ENCODE measurements around the gene NOS1AP. TPM values are rescaled to one million over a fixed set of nuclear protein-coding genes. Genes with fewer than 3 reads are reported as not detected.
A peak's percentile ranks its signal among the peaks of the same experiment; 100 is the strongest.

NOS1AP gene
- total RNA-seq, 1 experiment from 2014 or later: 2.6 TPM

GRCh38 chr1:162068301-162068700 is 1.2 kb upstream of the NOS1AP start:
- intact Hi-C loops (cut with micrococcal nuclease): no loop called here
- POLR2A ChIA-PET (ENCODE audit: unreplicated experiment): no interaction called here
- no peak overlapping the region for H2AFZ ChIP-seq (ENCODE audit: low read length)
- no peaks in the 10 kb centered on the region for H4K20me1 ChIP-seq (ENCODE audit: low read length)
- H3K4me1 ChIP-seq (ENCODE audit: insufficient read depth, low read length): peaks cover 19% of the 10 kb centered on the region
- H3K27me3 ChIP-seq (ENCODE audit: low read length): no peaks in the 10 kb centered on the region
- no peaks in the 10 kb centered on the region for H3K9me3 ChIP-seq (ENCODE audit: low read length)
- H3K36me3 ChIP-seq (ENCODE audit: low read depth, low read length): no peaks in the 10 kb centered on the region
- no peak for ATAC-seq
- no peaks in the 10 kb centered on the region for H3K9me2 ChIP-seq (replicated peaks; ENCODE audit: low read length)
- H3K27ac ChIP-seq (ENCODE audit: low read length): no peak overlapping the region
- no peak overlapping the region for H3K4me3 ChIP-seq (ENCODE audit: low read length)
- H3K4me2 ChIP-seq (ENCODE audit: low read length): no peak overlapping the region
- H3K79me2 ChIP-seq (ENCODE audit: low read length): peaks cover 9% of the 10 kb centered on the region
- H3F3A ChIP-seq (ENCODE audit: low read length, unreplicated experiment): no peaks in the 10 kb centered on the region
- CTCF ChIA-PET: no interaction called here
- DNase-seq: no peak
- H3K9ac ChIP-seq (ENCODE audit: low read length): no peak overlapping the region
- TF ChIP-seq EZH2 (IDR thresholded peaks at IDR 0.05; ENCODE audit: low read length, unreplicated experiment): no peak
- no peak for TF ChIP-seq CTCF (conservative IDR thresholded peaks at IDR 0.05; ENCODE audit: low read depth, low read length)
- no peak for TF ChIP-seq EZH2phosphoT487 (IDR thresholded peaks at IDR 0.05; ENCODE audit: borderline replicate concordance, low read length)
- no TSS peak for BruUV-seq (replicated peaks)

- POLR2A ChIA-PET (ENCODE audit: unreplicated experiment): interaction anchor here (0.6 kb wide), 1 partner anchor 14 kb away, joined by 8 read pairs; no protein-coding TSS in a partner anchor
- intact Hi-C loops (cut with micrococcal nuclease): loop anchor here (2.0 kb wide), 2 partner anchors 67 to 109 kb away; no protein-coding TSS in a partner anchor
- H3K4me3 ChIP-seq (ENCODE audit: low read length): peak overlapping the region; percentile 86
- H4K20me1 ChIP-seq (ENCODE audit: low read length): no peaks in the 10 kb centered on the region
- peaks cover 8% of the 10 kb centered on the region; the same call in 1 of the 2 replicates for H3K36me3 ChIP-seq (ENCODE audit: low read depth, low read length)
- H3K27me3 ChIP-seq (ENCODE audit: low read length): no peaks in the 10 kb centered on the region
- no peak for TF ChIP-seq EZH2 (IDR thresholded peaks at IDR 0.05; ENCODE audit: low read length, unreplicated experiment)
- no peak for TF ChIP-seq CTCF (conservative IDR thresholded peaks at IDR 0.05; ENCODE audit: low read depth, low read length)
- no peak for TF ChIP-seq EZH2phosphoT487 (IDR thresholded peaks at IDR 0.05; ENCODE audit: borderline replicate concordance, low read length)
- H3K79me2 ChIP-seq (ENCODE audit: low read length): peaks cover 9% of the 10 kb centered on the region
- CTCF ChIA-PET: no interaction called here
- peak overlapping the region; percentile 98 for H2AFZ ChIP-seq (ENCODE audit: low read length)
- ATAC-seq (peak; percentile 35), DNase-seq (peak; percentile 58)
- H3K4me1 ChIP-seq (ENCODE audit: insufficient read depth, low read length): peaks cover 20% of the 10 kb centered on the region
- H3K9me2 ChIP-seq (replicated peaks; ENCODE audit: low read length): no peaks in the 10 kb centered on the region
- peak overlapping the region; percentile 98 for H3K4me2 ChIP-seq (ENCODE audit: low read length)
- H3K9me3 ChIP-seq (ENCODE audit: low read length): no peaks in the 10 kb centered on the region
- peak overlapping the region; percentile 46; the same call in 1 of the 2 replicates for H3K9ac ChIP-seq (ENCODE audit: low read length)
- H3K27ac ChIP-seq (ENCODE audit: low read length): no peak overlapping the region
- no peaks in the 10 kb centered on the region for H3F3A ChIP-seq (ENCODE audit: low read length, unreplicated experiment)
- TSS peak; percentile 32 for BruUV-seq (replicated peaks)
Observed at GRCh38 chr1:162070094-162070748, 730 bp downstream of the NOS1AP start.

- no TSS peak for BruUV-seq (replicated peaks)
- TF ChIP-seq CTCF (conservative IDR thresholded peaks at IDR 0.05; ENCODE audit: low read depth, low read length): no peak
- TF ChIP-seq EZH2phosphoT487 (IDR thresholded peaks at IDR 0.05; ENCODE audit: borderline replicate concordance, low read length): no peak
- CTCF ChIA-PET: interaction anchor here (0.6 kb wide), 1 partner anchor 205 kb away, joined by 8 read pairs; no protein-coding TSS in a partner anchor
- peak overlapping the region; percentile 86 for H3K4me3 ChIP-seq (ENCODE audit: low read length)
- no peaks in the 10 kb centered on the region for H3K9me3 ChIP-seq (ENCODE audit: low read length)
- no peak for ATAC-seq
- no peaks in the 10 kb centered on the region for H3K9me2 ChIP-seq (replicated peaks; ENCODE audit: low read length)
- H3K4me2 ChIP-seq (ENCODE audit: low read length): peak overlapping the region; percentile 98
- H3K79me2 ChIP-seq (ENCODE audit: low read length): peaks cover 9% of the 10 kb centered on the region
- H3K27ac ChIP-seq (ENCODE audit: low read length): no peak overlapping the region
- H3K4me1 ChIP-seq (ENCODE audit: insufficient read depth, low read length): peaks cover 26% of the 10 kb centered on the region
- H4K20me1 ChIP-seq (ENCODE audit: low read length): no peaks in the 10 kb centered on the region
- POLR2A ChIA-PET (ENCODE audit: unreplicated experiment): interaction anchor here (0.6 kb wide), 1 partner anchor 14 kb away, joined by 8 read pairs; no protein-coding TSS in a partner anchor
- H3K9ac ChIP-seq (ENCODE audit: low read length): peak overlapping the region; percentile 46; the same call in 1 of the 2 replicates
- peak overlapping the region; percentile 98 for H2AFZ ChIP-seq (ENCODE audit: low read length)
- DNase-seq: peak; percentile 35
- no peaks in the 10 kb centered on the region for H3F3A ChIP-seq (ENCODE audit: low read length, unreplicated experiment)
- intact Hi-C loops (cut with micrococcal nuclease): loop anchor here (2.0 kb wide), 2 partner anchors 66 to 108 kb away; no protein-coding TSS in a partner anchor
- no peaks in the 10 kb centered on the region for H3K27me3 ChIP-seq (ENCODE audit: low read length)
- peaks cover 8% of the 10 kb centered on the region; the same call in 1 of the 2 replicates for H3K36me3 ChIP-seq (ENCODE audit: low read depth, low read length)
Observed at GRCh38 chr1:162070825-162071224, 1.3 kb downstream of the NOS1AP start.
